GM10847 (cell line): ENCODE data around the gene HYAL1.

Experiments
- POLR2A ChIP-seq: IDR thresholded peaks from 2 replicates; pipeline ENCODE4 v1.6.1; 2011; ENCODE audit not compliant: insufficient read length; ENCODE audit errors: extremely low read depth

The HYAL1 gene

DNA sequence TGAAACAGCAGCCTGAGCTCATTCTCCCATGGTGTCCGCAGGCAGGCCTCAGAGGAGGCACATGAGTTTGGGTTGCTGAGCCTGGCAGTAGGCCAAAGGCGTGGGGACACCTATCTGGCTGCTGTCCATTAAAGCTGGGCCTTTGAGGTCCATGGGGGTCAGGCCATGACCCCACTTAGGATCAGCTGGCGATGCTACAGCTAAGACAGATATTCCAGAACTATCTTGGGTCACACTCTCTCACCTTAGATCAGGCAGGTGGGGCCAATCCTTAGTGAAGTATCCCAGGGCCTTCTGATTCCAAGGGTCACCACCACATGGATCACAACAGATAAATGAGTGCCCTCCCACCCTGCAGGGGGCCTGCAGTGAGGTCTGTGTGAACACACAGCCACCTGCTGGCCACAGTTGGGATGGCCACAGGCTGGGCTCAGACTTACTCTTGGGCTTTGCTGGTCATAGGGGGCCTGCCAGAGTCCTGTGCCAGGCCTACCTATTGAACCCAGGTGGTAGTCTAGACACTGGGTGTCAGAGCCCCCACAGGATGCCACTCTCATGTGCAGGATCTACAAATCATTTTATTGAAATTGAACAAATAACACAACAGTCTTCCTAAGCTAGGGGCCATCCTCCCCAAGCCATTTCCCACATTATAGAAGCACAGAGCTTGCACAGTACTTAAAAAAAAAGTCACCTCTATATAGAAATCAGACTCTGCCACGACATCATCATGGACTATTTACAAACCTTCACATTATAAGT lies 21.2 kb upstream of the HYAL1 start:
- TF ChIP-seq POLR2A: no peak

- TF ChIP-seq POLR2A: no peak
Observed at GRCh38 chr3:50323614-50324199, 20.3 kb upstream of the HYAL1 start.

- no peak for TF ChIP-seq POLR2A
Observed at GRCh38 chr3:50323092-50323600, 19.8 kb upstream of the HYAL1 start.

- no peak for TF ChIP-seq POLR2A
Observed at GRCh38 chr3:50322386-50323091, 19.2 kb upstream of the HYAL1 start, which contains the start of gene HYAL2. Gene HYAL2 (minus strand): TSS chr3:50322745. CDS start chr3:50320489, 2,256 bp downstream.

GRCh38 chr3:50322115-50322385 lies 18.7 kb upstream of the HYAL1 start:
- TF ChIP-seq POLR2A: no peak

- peak; percentile 78 for TF ChIP-seq POLR2A
Observed at GRCh38 chr3:50321336-50322114, 18.2 kb upstream of the HYAL1 start.

- TF ChIP-seq POLR2A: no peak
Observed at GRCh38 chr3:50320853-50321335, 17.5 kb upstream of the HYAL1 start.

GRCh38 chr3:50319894-50320625 lies 16.7 kb upstream of the HYAL1 start:
- no peak for TF ChIP-seq POLR2A

GRCh38 chr3:50319181-50319893 lies 16.0 kb upstream of the HYAL1 start:
- TF ChIP-seq POLR2A: no peak

GRCh38 chr3:50318615-50319014 lies 15.2 kb upstream of the HYAL1 start:
- TF ChIP-seq POLR2A: no peak

DNA sequence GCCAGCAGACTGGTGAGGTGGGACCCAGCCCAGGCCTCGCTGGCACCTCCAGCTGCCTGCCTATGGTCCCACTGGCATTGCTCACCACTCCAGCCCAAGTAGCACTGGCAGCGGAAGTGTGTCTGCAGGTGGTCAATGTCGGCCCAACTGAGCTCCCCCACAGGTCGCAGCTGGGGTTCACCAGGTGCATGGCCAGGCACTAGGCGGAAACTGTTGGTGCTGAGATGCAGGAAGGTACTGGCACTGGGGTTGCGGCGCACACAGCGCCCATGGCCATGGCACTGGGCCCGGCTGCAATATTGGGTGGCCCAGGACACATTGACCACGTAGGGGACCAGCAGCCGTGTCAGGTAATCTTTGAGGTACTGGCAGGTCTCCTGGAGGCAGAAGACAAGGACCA lies 14.8 kb upstream of the HYAL1 start:
- no peak for TF ChIP-seq POLR2A

- no peak for TF ChIP-seq POLR2A
Observed at GRCh38 chr3:50317300-50317699, 13.9 kb upstream of the HYAL1 start.

- TF ChIP-seq POLR2A: no peak
Observed at GRCh38 chr3:50316657-50317242, 13.4 kb upstream of the HYAL1 start.

- TF ChIP-seq POLR2A: no peak
Observed at GRCh38 chr3:50314816-50315215, 11.4 kb upstream of the HYAL1 start.

- TF ChIP-seq POLR2A: no peak
Observed at GRCh38 chr3:50314342-50314741, 11.0 kb upstream of the HYAL1 start.
